OCI-LY3 (cell line): ENCODE data around the gene RMI2.
"Not testable (repeated sequence)": the region's sequence is repeated elsewhere in the genome, so short reads cannot be mapped to it uniquely, and the experiment has no call there.

Experiments
- H2AFZ ChIP-seq: fragments of 200-600, 300-600 bp; shearing (Covaris generic); 2 replicates; pipeline ENCODE4 v1.6.0; 2014; ENCODE audit warnings: antibody characterized with exemption, low read depth, low read length
- H3K27ac ChIP-seq: fragments of 200-600, 300-600 bp; sonication (generic); 2 replicates; pipeline ENCODE4 v1.5.1; 2014; ENCODE audit warnings: mild to moderate bottlenecking, low read length, moderate library complexity, mixed read lengths
- H3K27me3 ChIP-seq: fragments of 200-600, 300-600 bp; sonication (generic); 2 replicates; pipeline ENCODE4 v1.6.1; 2014; ENCODE audit warnings: low read depth, low read length, mixed read lengths
- H3K36me3 ChIP-seq: fragments of 200-600, 300-600 bp; sonication (generic); replicated peaks from 2 replicates; pipeline ENCODE3; 2014; ENCODE audit warnings: low read depth, low read length, mixed read lengths
- H3K4me1 ChIP-seq: fragments of 300-600, 200-600 bp; sonication (generic); 2 replicates; pipeline ENCODE4 v1.6.1; 2014; ENCODE audit warnings: low read length, mixed read lengths
- H3K4me2 ChIP-seq: fragments of 200-600, 300-600 bp; sonication (generic); 2 replicates; pipeline ENCODE4 v1.6.1; 2014; ENCODE audit warnings: low read length, mixed read lengths
- H3K4me3 ChIP-seq: fragments of 300-600, 200-600 bp; sonication (generic); 2 replicates; pipeline ENCODE4 v1.5.1; 2014; ENCODE audit warnings: antibody characterized with exemption, mild to moderate bottlenecking, low read length, moderate library complexity
- H3K79me2 ChIP-seq: fragments of 300-600, 200-600 bp; shearing (Covaris generic); 2 replicates; pipeline ENCODE4 v1.6.1; 2014; ENCODE audit warnings: mild to moderate bottlenecking, low read length, mixed read lengths
- H3K9ac ChIP-seq: fragments of 300-600, 200-600 bp; shearing (Covaris generic); 2 replicates; pipeline ENCODE4 v1.6.0; 2014; ENCODE audit warnings: mild to moderate bottlenecking, low read length, moderate library complexity
- H3K9me3 ChIP-seq: fragments of 200-600, 300-600 bp; shearing (Covaris generic); 2 replicates; pipeline ENCODE4 v1.6.1; 2014; ENCODE audit warnings: low read length, mixed read lengths; ENCODE audit not compliant: insufficient read depth
- H4K20me1 ChIP-seq: fragments of 200-600, 300-600 bp; sonication (generic); 2 replicates; pipeline ENCODE4 v1.6.1; 2016; ENCODE audit warnings: low read length, mixed read lengths; ENCODE audit not compliant: insufficient read depth
- EZH2phosphoT487 ChIP-seq: fragments of 200-600 bp; shearing (Covaris generic); IDR thresholded peaks from 2 replicates; pipeline ENCODE4 v1.6.1; 2018; ENCODE audit warnings: antibody characterized with exemption, mixed run types, low read depth
- TF ChIP-seq, protein P1 (sequence below): fragments of 200-600, 300-600 bp; sonication (generic); IDR thresholded peaks from 2 replicates; pipeline ENCODE4 v1.5.1; 2014; ENCODE audit warnings: antibody characterized with exemption, low read length, low read depth

Gene RMI2

DNA sequence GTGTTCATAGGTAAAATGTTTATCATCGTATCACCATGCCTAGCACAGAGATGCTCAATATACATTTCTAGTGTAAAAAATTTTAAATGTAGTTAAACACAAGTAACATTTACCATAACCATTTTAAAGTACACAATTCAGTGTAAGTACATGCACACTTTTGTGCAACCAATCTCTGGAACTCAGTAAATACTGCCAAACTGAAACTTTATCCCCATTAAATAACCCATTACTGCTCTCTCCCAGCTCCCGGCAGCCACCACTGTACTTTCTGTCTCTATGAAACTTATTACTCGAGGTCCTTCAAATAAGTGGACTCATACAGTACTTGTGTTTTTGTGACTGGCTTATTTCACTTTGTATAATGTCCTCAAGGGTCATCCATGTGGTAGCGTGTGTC is 29.0 kb downstream of the RMI2 start:
- H3K27me3 ChIP-seq: peaks cover 21% of the 10 kb centered on the region
- H3K79me2 ChIP-seq: no peaks in the 10 kb centered on the region
- no peaks in the 10 kb centered on the region for H3K9me3 ChIP-seq
- TF ChIP-seq, protein P1, sequence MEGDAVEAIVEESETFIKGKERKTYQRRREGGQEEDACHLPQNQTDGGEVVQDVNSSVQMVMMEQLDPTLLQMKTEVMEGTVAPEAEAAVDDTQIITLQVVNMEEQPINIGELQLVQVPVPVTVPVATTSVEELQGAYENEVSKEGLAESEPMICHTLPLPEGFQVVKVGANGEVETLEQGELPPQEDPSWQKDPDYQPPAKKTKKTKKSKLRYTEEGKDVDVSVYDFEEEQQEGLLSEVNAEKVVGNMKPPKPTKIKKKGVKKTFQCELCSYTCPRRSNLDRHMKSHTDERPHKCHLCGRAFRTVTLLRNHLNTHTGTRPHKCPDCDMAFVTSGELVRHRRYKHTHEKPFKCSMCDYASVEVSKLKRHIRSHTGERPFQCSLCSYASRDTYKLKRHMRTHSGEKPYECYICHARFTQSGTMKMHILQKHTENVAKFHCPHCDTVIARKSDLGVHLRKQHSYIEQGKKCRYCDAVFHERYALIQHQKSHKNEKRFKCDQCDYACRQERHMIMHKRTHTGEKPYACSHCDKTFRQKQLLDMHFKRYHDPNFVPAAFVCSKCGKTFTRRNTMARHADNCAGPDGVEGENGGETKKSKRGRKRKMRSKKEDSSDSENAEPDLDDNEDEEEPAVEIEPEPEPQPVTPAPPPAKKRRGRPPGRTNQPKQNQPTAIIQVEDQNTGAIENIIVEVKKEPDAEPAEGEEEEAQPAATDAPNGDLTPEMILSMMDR: no peak
- no peak for TF ChIP-seq EZH2phosphoT487
- peaks cover 33% of the 10 kb centered on the region for H3K4me1 ChIP-seq
- no peak overlapping the region for H3K27ac ChIP-seq
- H2AFZ ChIP-seq: no peak overlapping the region
- H3K9ac ChIP-seq: no peak overlapping the region
- no peaks in the 10 kb centered on the region for H4K20me1 ChIP-seq
- no peak overlapping the region for H3K4me2 ChIP-seq
- no peak overlapping the region for H3K4me3 ChIP-seq
- no peaks in the 10 kb centered on the region for H3K36me3 ChIP-seq

DNA sequence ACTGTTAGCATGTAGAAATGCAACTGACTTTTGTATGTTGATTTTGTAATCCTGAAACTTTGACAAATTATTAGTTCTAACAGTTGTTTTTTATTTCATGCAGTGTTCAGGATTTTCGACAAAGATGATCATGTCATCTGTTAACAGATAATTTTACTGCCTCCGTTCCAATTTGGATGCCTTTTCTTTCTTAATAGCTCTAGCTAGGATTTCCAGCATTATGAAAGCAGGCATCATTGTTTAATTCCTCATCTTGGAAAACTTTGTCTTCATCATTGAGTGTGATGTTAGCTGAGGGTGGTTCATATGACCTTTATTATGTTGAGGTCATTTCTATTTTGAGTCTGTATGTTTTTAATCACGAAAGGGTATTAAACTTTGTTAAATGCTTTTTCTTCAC is 31.9 kb downstream of the RMI2 start:
- peaks cover 24% of the 10 kb centered on the region for H3K27me3 ChIP-seq
- TF ChIP-seq, protein P1: no peak
- no peak for TF ChIP-seq EZH2phosphoT487
- H3K79me2 ChIP-seq: no peaks in the 10 kb centered on the region
- H4K20me1 ChIP-seq: no peaks in the 10 kb centered on the region
- no peak overlapping the region for H3K9ac ChIP-seq
- no peak overlapping the region for H3K4me3 ChIP-seq
- H2AFZ ChIP-seq: no peak overlapping the region
- H3K27ac ChIP-seq: no peak overlapping the region
- peaks cover 17% of the 10 kb centered on the region for H3K4me1 ChIP-seq
- no peaks in the 10 kb centered on the region for H3K36me3 ChIP-seq
- no peak overlapping the region for H3K4me2 ChIP-seq
- H3K9me3 ChIP-seq: no peaks in the 10 kb centered on the region

DNA sequence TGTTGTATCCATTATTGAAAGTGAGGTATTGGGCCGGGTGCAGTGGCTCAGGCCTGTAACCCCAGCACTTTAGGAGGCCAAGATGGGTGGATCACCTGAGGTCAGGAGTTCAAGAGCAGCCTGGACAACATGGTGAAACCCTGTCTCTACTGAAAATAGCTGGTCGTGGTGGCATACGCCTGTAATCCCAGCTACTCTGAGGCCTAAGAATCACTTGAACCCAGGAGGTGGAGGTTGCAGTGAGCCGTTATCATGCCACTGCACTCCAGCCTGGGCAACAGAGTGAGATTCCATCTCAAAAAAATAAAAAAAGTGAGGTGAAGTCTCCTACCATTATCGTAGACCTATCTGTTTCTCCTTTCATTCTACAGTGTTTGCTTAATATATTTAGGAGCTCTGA is 33.7 kb downstream of the RMI2 start:
- Histone ChIP-seq H3K27me3 (peaks cover 24% of the 10 kb centered on the region), H3K4me1 (peaks cover 13% of the 10 kb centered on the region), H3K4me2 (peak overlapping the region; percentile 69), H3K4me3 (peak overlapping the region; percentile 51), H3K9ac (peak overlapping the region; percentile 19; the same call in 1 of the 2 replicates), H2AFZ (peak overlapping the region; percentile 74)
- H3K36me3 ChIP-seq, H3K9me3 ChIP-seq, H4K20me1 ChIP-seq, H3K27ac ChIP-seq, H3K79me2 ChIP-seq: not testable (repeated sequence)

- Histone ChIP-seq H3K4me1 (peaks cover 13% of the 10 kb centered on the region), H4K20me1 (no peaks in the 10 kb centered on the region), H3K9ac (peak overlapping the region; percentile 19; the same call in 1 of the 2 replicates), H3K27me3 (peaks cover 22% of the 10 kb centered on the region), H2AFZ (peak overlapping the region; percentile 74), H3K79me2 (no peaks in the 10 kb centered on the region), H3K27ac (no peak overlapping the region), H3K36me3 (no peaks in the 10 kb centered on the region), H3K4me2 (peak overlapping the region; percentile 69), H3K4me3 (peak overlapping the region; percentile 51), H3K9me3 (no peaks in the 10 kb centered on the region)
- no peak for TF ChIP-seq EZH2phosphoT487
- TF ChIP-seq, protein P1: no peak
Observed at GRCh38 chr16:11379420-11379819, 34.2 kb downstream of the RMI2 start.

DNA sequence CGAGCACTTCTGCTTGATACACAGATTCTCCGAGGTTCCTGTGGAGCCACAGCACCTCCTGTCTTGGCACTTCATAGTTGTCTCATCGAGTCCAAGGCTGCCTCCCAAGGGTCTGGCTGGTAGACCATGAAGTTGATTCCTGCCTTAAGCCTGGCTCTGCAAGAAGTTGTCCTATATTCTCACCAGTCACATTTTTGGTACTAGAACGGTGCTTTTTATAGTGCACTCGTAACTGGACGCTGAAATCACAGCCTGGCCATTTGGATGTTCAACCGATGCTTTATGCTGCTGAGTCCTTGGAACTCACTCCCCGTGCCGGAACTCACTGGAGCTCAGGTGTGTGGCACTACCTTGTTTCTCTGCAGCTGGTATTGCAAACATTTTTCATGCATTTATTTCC is 35.6 kb downstream of the RMI2 start:
- H3K9me3 ChIP-seq: no peaks in the 10 kb centered on the region
- H3K79me2 ChIP-seq: no peaks in the 10 kb centered on the region
- TF ChIP-seq EZH2phosphoT487: no peak
- TF ChIP-seq, protein P1: no peak

More for the DNA sequence above, 35.6 kb downstream of the RMI2 start:
- Histone ChIP-seq H3K4me1 (peaks cover 13% of the 10 kb centered on the region), H3K27me3 (peaks cover 23% of the 10 kb centered on the region), H3K4me3 (no peak overlapping the region), H3K9ac (no peak overlapping the region), H3K4me2 (no peak overlapping the region), H3K27ac (no peak overlapping the region), H4K20me1 (no peaks in the 10 kb centered on the region), H3K36me3 (no peaks in the 10 kb centered on the region), H2AFZ (no peak overlapping the region)
